Fibroblast of gingiva (primary cell): ENCODE data around the gene ASPM.

ENCODE experiments used
- DNase-seq: peaks from one replicate; pipeline ENCODE4 v3.0.0-alpha.2; 2011; ENCODE audit warnings: low read depth

The ASPM gene

GRCh38 chr1:197146101-197147095 lies at the start of gene ASPM:
Gene ASPM (minus strand): TSS chr1:197146669. CDS start chr1:197146437, 232 bp downstream.
- DNase-seq: peak; percentile 94

- DNase-seq: no peak
Observed at GRCh38 chr1:197195100-197195499, 48.6 kb upstream of the ASPM start.

- DNase-seq: no peak
Observed at GRCh38 chr1:197184190-197184589, 37.7 kb upstream of the ASPM start.

GRCh38 chr1:197183195-197183748 lies 36.8 kb upstream of the ASPM start:
- DNase-seq: no peak

GRCh38 chr1:197182716-197183115 lies 36.2 kb upstream of the ASPM start:
- DNase-seq: no peak

GRCh38 chr1:197181982-197182381 lies 35.5 kb upstream of the ASPM start:
- no peak for DNase-seq

GRCh38 chr1:197180252-197180878 lies 33.9 kb upstream of the ASPM start:
- peak; percentile 61 for DNase-seq

- peak; percentile 64 for DNase-seq
Observed at GRCh38 chr1:197178998-197179397, 32.5 kb upstream of the ASPM start.

GRCh38 chr1:197174818-197175217 lies 28.3 kb upstream of the ASPM start:
- DNase-seq: no peak

- peak; percentile 6 for DNase-seq
Observed at GRCh38 chr1:197173571-197174507, 27.4 kb upstream of the ASPM start.

- DNase-seq: no peak
Observed at GRCh38 chr1:197171531-197171930, 25.1 kb upstream of the ASPM start.

GRCh38 chr1:197170538-197170937 lies 24.1 kb upstream of the ASPM start:
- DNase-seq: no peak

- DNase-seq: no peak
Observed at GRCh38 chr1:197159461-197159860, 13.0 kb upstream of the ASPM start.

GRCh38 chr1:197156692-197157091 lies 10.2 kb upstream of the ASPM start:
- DNase-seq: no peak

GRCh38 chr1:197152662-197153061 lies 6.2 kb upstream of the ASPM start:
- DNase-seq: no peak

GRCh38 chr1:197151185-197151584 lies 4.7 kb upstream of the ASPM start:
- DNase-seq: no peak

- DNase-seq: peak; percentile 45
Observed at GRCh38 chr1:197150336-197151005, 4.0 kb upstream of the ASPM start.

- DNase-seq: no peak
Observed at GRCh38 chr1:197149340-197149739, 2.9 kb upstream of the ASPM start.

- DNase-seq: no peak
Observed at GRCh38 chr1:197145446-197146024, 934 bp downstream of the ASPM start.

GRCh38 chr1:197144570-197145325 lies 1.7 kb downstream of the ASPM start:
- no peak for DNase-seq
